H1 (cell line): Measurements from ENCODE around the gene VPS25. TPM values are rescaled to one million over a fixed set of nuclear protein-coding genes. Genes with fewer than 3 reads are reported as not detected.

ENCODE experiments used
- FOSL1 ChIP-seq: IDR thresholded peaks from 2 replicates; pipeline ENCODE4 v1.6.1; 2011; ENCODE audit warnings: mild to moderate bottlenecking, low read depth, low read length, moderate library complexity; ENCODE audit not compliant: insufficient read depth
- polyA plus RNA-seq, 7 experiments: library from polyadenylated mRNA; depleted of rRNA in 3 of 7; stranded (reverse) in 5 of 7; unstranded in 2 of 7; fragments of >200 nt in 5 of 7; fragments of 200-250 nt in 2 of 7; gene quantifications; 1 replicate in 5 of 7; 2 replicates in 1 of 7; 4 replicates in 1 of 7; pipeline versions ENCODE4 v1.2.1 to v1.2.3, GENCODE V29; 2011 to 2013; ENCODE audit warnings: missing spikeins in 2 of 7, mixed read lengths in 2 of 7
- total RNA-seq: library from RNA; stranded (reverse); fragmentation: NEBNext Ultra II Directional; extraction: Animal tissue kit (Norgen Biotek cat#: 25700); gene quantifications from 2 replicates; pipeline ENCODE4 v1.2.1, GENCODE V29; 2021

The VPS25 gene
- total and polyA plus RNA-seq, 2 of the 8 experiments (the other 6 are each of a cell fraction or from before 2014, with no cell fraction given), result 88.2 to 188 TPM

GRCh38 chr17:42817866-42818265, 44.6 kb downstream of the VPS25 start (continued):
- no peak for TF ChIP-seq FOSL1
